HG02759 (cell line): ENCODE results near the gene GP9.
A peak's percentile ranks its signal among the peaks of the same experiment; 100 is the strongest.
"Not testable (repeated sequence)": the region's sequence is repeated elsewhere in the genome, so short reads cannot be mapped to it uniquely, and the experiment has no call there.

Source experiments
- ATAC-seq: cut with Tn5 transposase; IDR thresholded peaks from one replicate; pipeline ENCODE4 v1.9.1; 2021; ENCODE audit warnings: mild to moderate bottlenecking, moderate library complexity; ENCODE audit not compliant: unreplicated experiment

Gene GP9

DNA sequence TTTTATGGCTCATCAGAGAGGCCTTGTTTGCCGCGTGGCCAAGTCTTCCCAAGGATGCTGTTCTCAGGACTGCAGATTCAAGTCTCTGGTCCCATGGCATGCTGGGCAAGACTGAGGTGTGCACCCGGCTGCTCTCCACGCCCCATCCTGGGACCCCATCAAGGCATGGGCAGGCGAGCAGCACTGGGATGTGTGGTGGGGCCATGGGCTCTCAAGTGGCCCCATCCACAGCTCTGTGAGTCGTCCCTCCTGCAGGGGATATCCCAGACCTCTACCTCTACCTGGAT lies 13.1 kb upstream of the GP9 start:
- ATAC-seq: no peak

GRCh38 chr3:129050556-129051295 lies 9.9 kb upstream of the GP9 start:
- no peak for ATAC-seq

GRCh38 chr3:129051871-129052340 lies 8.7 kb upstream of the GP9 start:
- ATAC-seq: no peak

DNA sequence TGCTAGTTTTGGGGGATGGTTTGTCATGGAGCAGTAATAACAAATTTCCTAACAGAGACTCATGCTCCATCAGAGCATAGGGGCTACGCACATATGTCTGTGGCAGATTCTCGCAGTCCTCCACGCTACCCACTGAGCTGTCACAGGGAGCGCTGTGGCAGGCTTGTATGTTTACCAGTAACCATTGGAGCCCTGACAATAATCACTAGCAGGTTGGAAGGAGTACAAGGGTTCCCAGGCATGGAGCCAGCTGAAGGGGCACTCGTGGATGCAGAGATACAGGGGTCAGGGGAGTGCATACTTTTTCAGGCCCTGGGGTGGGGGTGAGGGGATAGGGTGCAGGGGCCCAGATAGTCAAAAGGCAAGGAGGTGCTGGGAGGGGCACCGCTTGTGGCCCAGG lies 7.9 kb upstream of the GP9 start:
- no peak for ATAC-seq

GRCh38 chr3:129054605-129055104 lies 5.9 kb upstream of the GP9 start:
- no peak for ATAC-seq

DNA sequence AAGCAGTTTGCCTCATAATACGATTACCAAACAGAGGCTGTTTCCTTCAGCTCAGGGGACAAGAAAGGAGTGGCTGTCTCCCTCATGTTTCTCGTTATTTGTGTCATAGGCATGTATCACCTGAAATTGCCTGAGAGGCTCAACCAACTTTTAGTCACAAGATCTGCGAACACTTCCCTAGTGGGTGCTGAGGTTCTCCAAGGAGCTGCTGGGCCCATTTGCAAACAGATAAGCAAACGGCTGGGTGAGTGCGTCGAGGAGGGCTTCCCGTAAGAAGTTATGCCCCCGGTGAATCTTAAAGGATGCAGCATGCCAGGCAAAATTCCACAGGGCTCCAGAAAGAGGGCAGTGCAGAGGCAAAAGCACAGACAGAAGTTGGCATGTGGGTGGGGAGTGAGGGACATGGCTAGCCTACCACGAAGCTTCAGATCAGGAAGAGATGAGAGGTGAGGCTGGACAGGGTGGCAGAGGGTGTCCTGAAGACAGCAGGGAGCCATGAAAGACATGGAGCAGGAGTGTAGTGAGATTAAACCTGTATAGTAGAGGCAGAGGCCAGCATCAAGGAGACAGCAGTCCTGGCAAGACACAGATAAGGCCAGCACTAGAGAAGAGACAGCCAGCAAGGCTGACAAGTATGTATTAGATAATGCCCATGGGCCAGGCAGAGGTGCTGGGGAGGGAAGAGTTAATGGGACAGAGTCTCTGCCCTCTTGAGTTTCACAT lies 4.0 kb upstream of the GP9 start:
- ATAC-seq: no peak

- ATAC-seq: no peak
These were observed 3.3 kb upstream of the GP9 start for GRCh38 chr3:129057249-129057648.

DNA sequence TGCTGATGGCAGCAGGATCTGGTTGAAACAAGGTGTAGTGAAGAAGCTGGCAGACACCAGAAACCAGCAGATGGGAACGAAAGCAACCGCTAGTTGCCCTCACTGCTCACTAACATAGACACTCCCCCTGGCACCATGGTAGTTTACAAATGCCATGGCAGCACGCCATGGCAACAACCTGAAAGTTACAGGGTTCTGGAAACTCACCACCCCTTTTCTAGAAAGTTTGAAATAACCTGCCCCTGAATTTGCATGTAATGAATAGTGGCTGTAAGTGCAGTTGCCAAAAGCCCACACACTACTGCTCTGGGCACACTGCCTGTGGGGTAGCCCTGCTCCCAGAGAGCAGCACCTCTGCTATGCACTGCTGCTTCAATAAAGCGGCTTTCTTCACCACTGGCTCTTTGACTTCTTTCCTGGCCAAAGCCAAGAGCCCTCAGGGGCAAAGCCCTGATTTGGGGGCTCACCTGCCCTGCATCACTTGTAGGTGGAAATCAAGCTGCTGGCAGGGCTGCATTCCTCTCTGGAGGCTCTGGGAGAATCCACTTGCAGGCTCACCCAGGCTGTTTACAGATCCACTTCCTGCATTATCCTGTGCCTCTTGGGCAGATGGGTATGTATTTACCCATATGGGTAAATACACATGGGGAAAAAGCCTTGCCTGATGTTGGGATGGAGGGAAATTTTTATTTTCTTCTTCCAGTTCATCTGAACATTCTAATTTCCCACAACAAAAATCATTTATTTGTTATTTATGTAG lies 2.0 kb upstream of the GP9 start:
- ATAC-seq: peak; percentile 58

DNA sequence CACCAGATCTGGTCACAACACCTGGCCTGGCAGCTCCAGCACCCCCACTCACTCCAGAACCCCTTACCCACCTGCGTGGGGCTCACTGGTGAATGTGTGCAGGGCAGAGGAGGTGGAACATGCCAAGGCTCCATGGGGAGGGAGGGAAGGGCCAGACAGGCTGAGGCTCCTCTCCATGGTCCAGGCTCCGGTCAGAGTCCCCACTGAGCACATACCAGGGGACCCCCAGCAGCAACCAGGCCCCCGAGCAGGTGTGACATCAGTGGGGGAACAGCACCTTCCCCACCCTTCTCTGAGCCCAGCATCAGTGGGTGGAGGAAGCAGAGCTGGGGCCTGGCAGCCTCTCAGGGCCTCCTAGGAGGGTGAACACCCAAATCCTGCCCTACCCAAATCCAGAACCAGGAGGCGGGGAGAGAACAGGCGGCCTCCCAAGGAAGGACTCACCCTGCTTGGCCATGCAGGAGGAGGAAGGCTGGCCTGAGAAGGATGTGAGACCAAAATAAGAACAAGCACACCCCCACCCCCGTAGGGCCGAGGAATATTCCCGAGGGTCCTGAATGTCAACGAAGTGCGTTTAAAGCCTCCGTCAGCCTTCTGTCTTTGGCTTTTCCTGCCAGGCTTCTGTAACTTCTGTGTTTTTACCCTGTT lies 1.1 kb upstream of the GP9 start:
- ATAC-seq: no peak

- ATAC-seq: no peak
These were observed 676 bp downstream of the GP9 start for GRCh38 chr3:129061023-129061887.

GRCh38 chr3:129061888-129062834 lies 1.6 kb downstream of the GP9 start:
- ATAC-seq: no peak

DNA sequence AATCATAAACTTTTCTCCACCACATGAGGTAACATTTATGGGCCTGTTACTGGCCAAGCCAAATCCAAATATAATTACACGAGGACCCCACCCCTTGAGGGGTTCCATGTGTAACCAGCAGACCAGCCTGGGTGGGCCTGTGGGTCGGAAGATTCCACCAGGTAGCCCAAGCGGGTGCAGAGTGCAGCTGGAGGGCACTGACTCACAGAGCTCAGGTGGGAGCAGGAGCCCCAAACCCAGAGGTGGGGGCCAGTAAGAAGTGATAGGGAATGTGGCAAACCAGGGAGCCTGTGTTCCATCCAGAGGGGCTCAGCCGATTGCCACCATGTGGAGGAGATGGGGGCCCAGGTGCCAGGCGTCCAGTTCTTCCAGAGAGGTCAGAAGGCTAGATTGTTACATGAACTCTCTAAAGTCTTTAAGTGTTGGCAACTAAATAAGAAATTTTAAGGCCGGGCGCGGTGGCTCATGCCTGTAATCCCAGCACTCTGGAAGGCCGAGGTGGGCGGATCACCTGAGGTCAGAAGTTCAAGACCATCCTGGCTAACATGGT lies 2.6 kb downstream of the GP9 start:
- no peak for ATAC-seq

DNA sequence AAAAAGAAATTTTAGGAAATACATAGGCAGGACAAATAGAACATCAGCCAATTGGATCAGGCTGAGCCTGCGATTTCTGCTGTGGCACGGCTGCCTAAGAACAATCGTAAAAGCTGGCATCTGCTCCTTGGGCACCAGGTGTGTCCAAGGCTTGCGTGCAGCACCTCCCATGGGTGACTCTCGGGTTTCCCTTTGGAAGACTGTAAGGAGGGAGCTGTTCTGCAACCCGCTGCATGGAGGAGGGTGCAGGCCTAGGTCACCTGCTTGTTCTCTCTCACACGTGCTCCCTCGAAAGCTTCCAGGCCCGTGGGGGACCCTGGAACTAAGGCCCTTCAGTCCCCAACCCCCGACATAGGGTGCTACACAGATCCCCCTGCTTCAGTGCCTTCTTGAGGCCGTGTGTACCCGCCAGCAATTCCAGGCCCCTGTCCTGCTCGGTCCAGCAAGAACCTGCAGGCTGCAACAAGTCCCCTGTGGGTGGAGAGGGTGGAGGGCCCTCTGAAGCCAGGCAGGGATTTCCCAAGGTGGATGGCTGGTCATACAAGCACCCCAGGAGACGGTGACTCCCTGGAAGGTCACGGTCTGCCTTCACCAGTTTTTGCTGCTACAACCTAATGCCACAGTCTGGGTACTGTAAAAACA lies 3.4 kb downstream of the GP9 start:
- ATAC-seq: no peak

DNA sequence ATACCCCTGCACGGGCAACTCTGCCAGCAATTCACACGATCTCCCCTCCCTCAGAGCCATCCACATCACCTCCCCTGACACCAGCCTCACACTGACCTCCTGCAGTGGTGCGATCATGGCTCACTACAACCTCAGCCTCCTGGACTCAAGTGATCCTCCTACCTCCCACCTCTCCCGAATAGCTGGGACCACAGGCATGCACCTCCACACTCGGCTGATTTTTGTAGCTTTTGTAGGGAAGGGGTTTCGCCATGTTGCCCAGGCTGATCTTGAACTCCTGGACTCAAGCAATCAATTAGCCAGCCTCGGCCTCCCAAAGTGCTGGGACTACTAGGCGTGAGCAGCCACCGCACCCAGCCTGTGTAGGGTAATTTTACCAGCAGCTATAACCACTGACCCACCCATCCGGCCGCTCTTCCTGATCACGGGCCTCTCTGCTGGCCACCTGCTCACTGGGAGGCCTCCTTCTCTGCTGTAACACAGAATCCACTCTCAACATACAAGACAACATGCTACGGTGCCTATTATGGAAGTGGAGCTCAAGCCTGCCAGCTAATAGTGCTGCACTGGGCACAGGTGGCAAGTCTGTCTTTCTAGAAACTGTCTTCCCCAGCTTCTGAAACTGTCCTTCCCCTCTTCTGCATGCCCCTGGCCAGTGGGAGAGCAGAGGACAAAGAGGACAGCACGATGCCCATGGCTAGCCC lies 4.6 kb downstream of the GP9 start:
- ATAC-seq: no peak

DNA sequence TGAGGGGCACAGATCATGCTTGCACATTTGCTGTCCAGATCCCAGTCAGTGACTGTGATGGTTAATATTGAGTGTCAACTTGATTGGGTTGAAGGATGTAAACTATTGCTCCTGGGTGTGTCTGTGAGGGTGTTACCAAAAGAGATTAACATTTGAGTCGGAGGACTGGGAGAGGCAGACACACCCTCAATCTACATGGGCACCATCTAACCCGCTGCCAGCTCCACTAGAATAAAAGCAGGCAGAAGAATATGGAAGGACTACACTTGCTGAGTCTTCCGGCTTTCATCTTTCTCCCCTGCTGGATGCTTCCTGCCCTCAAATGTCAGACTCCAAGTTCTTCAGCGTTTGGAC lies 5.1 kb downstream of the GP9 start:
- no peak for ATAC-seq

- ATAC-seq: not testable (repeated sequence)
These were observed 7.1 kb downstream of the GP9 start for GRCh38 chr3:129067719-129068118.

- no peak for ATAC-seq
These were observed 7.8 kb downstream of the GP9 start for GRCh38 chr3:129068291-129068886.
